Loucy (cell line): ENCODE measurements around the gene RAB26.

Experiments
- H2AFZ ChIP-seq: fragments of 200-600 bp; sonication (generic); 2 replicates; pipeline ENCODE4 v1.6.0; 2016; ENCODE audit warnings: antibody characterized with exemption, mild to moderate bottlenecking, low read length, moderate library complexity
- H3F3A ChIP-seq: fragments of 200-600 bp; 2 replicates; pipeline ENCODE4 v1.6.0; 2016; ENCODE audit warnings: antibody characterized with exemption, low read depth, mild to moderate bottlenecking
- H3K27me3 ChIP-seq: fragments of 200-600 bp; sonication (generic); 2 replicates; pipeline ENCODE4 v1.6.1; 2014; ENCODE audit warnings: low read length, mild to moderate bottlenecking; ENCODE audit not compliant: insufficient read depth, poor library complexity, severe bottlenecking
- H3K36me3 ChIP-seq: fragments of 200-600 bp; sonication (generic); 2 replicates; pipeline ENCODE4 v1.6.1; 2016; ENCODE audit warnings: low read length; ENCODE audit not compliant: insufficient read depth
- H3K4me1 ChIP-seq: fragments of 200-600 bp; sonication (generic); 2 replicates; pipeline ENCODE4 v1.5.1; 2014; ENCODE audit warnings: low read length, mild to moderate bottlenecking; ENCODE audit not compliant: insufficient read depth, poor library complexity, severe bottlenecking
- H3K4me2 ChIP-seq: fragments of 200-600 bp; sonication (generic); 2 replicates; pipeline ENCODE4 v1.6.0; 2014; ENCODE audit warnings: antibody characterized with exemption, low read length, low read depth, mild to moderate bottlenecking; ENCODE audit not compliant: poor library complexity, severe bottlenecking
- H3K4me3 ChIP-seq: fragments of 200-600 bp; sonication (generic); 2 replicates; pipeline ENCODE4 v1.5.1; 2014; ENCODE audit warnings: low read length, mild to moderate bottlenecking, mixed read lengths; ENCODE audit not compliant: poor library complexity, severe bottlenecking
- H3K79me2 ChIP-seq: fragments of 200-600 bp; sonication (generic); 2 replicates; pipeline ENCODE4 v1.6.1; 2014; ENCODE audit warnings: low read length; ENCODE audit not compliant: insufficient read depth
- H3K9ac ChIP-seq: fragments of 200-600 bp; sonication (generic); 2 replicates; pipeline ENCODE4 v1.6.0; 2014; ENCODE audit warnings: mild to moderate bottlenecking, low read depth, low read length, moderate library complexity; ENCODE audit not compliant: poor library complexity, severe bottlenecking
- H3K9me2 ChIP-seq: fragments of 200-600 bp; sonication (generic); replicated peaks from 2 replicates; pipeline ENCODE4 v1.6.1; 2016; ENCODE audit warnings: low read depth, low read length, mixed read lengths
- H3K9me3 ChIP-seq: fragments of 200-600 bp; sonication (generic); 2 replicates; pipeline ENCODE4 v1.6.1; 2014; ENCODE audit warnings: mild to moderate bottlenecking, antibody characterized with exemption, low read length, low read depth; ENCODE audit not compliant: insufficient read depth
- H4K20me1 ChIP-seq: fragments of 200-600 bp; sonication (generic); 2 replicates; pipeline ENCODE4 v1.6.0; 2014; ENCODE audit warnings: antibody characterized with exemption, low read length, mild to moderate bottlenecking; ENCODE audit not compliant: insufficient read depth, poor library complexity, severe bottlenecking
- EZH2phosphoT487 ChIP-seq: fragments of 200-600 bp; IDR thresholded peaks from 2 replicates; pipeline ENCODE4 v1.6.1; 2018; ENCODE audit warnings: antibody characterized with exemption, mild to moderate bottlenecking, moderate library complexity, borderline replicate concordance
- TF ChIP-seq, protein P1 (sequence below): fragments of 200-600 bp; sonication (generic); conservative IDR thresholded peaks from 2 replicates; pipeline ENCODE4 v1.5.1; 2014; ENCODE audit warnings: mild to moderate bottlenecking, antibody characterized with exemption, low read length

Gene RAB26

DNA sequence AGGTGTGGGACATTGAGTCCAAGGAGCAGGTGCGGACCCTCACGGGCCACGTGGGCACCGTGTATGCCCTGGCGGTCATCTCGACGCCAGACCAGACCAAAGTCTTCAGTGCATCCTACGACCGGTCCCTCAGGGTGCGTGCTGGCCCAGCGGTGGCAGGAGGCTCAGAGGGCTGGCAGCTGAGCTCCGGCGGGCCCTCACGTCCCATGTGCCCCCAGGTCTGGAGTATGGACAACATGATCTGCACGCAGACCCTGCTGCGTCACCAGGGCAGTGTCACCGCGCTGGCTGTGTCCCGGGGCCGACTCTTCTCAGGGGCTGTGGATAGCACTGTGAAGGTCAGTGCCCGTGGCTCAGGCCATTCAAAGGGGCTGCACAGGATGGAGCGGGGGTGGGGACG is 27.6 kb downstream of the RAB26 start:
- H3K9me2 ChIP-seq, result no peaks in the 10 kb centered on the region
- no peaks in the 10 kb centered on the region for H3F3A ChIP-seq
- H4K20me1 ChIP-seq, result no peaks in the 10 kb centered on the region
- no peaks in the 10 kb centered on the region for H3K27me3 ChIP-seq
- H3K4me1 ChIP-seq, result no peaks in the 10 kb centered on the region
- H3K36me3 ChIP-seq, result no peaks in the 10 kb centered on the region; the same call in 1 of the 2 replicates
- H2AFZ ChIP-seq, result no peak overlapping the region
- H3K4me3 ChIP-seq, result no peak overlapping the region
- TF ChIP-seq, protein P1, sequence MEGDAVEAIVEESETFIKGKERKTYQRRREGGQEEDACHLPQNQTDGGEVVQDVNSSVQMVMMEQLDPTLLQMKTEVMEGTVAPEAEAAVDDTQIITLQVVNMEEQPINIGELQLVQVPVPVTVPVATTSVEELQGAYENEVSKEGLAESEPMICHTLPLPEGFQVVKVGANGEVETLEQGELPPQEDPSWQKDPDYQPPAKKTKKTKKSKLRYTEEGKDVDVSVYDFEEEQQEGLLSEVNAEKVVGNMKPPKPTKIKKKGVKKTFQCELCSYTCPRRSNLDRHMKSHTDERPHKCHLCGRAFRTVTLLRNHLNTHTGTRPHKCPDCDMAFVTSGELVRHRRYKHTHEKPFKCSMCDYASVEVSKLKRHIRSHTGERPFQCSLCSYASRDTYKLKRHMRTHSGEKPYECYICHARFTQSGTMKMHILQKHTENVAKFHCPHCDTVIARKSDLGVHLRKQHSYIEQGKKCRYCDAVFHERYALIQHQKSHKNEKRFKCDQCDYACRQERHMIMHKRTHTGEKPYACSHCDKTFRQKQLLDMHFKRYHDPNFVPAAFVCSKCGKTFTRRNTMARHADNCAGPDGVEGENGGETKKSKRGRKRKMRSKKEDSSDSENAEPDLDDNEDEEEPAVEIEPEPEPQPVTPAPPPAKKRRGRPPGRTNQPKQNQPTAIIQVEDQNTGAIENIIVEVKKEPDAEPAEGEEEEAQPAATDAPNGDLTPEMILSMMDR, result no peak
- TF ChIP-seq EZH2phosphoT487, result no peak
- H3K4me2 ChIP-seq, result no peak overlapping the region
- H3K9ac ChIP-seq, result no peak overlapping the region
- no peaks in the 10 kb centered on the region for H3K9me3 ChIP-seq
- no peaks in the 10 kb centered on the region for H3K79me2 ChIP-seq

DNA sequence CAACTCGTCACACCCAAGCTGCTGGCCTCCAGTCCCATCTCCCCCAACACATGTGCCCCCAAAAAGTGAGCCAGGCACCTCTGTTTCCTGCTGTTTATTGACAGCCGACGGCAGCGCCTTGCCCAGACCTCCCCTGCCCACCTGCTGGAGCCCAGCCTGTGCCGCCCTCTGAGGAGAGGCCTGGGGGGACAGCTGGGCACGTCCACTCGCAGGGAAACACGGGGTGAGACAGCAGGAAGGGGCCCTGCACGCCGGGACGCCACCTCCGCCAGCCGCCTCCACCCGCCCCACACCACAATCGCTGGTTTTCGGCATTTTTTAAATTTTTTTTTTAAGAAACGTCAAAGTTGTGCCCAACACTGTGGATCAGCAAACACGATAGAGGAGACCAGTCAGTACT is 28.7 kb downstream of the RAB26 start:
- Histone ChIP-seq H3K4me1 (no peaks in the 10 kb centered on the region), H3K9ac (no peak overlapping the region), H3K79me2 (no peaks in the 10 kb centered on the region), H3F3A (no peaks in the 10 kb centered on the region), H3K36me3 (no peaks in the 10 kb centered on the region; the same call in 1 of the 2 replicates), H3K27me3 (no peaks in the 10 kb centered on the region), H2AFZ (no peak overlapping the region), H4K20me1 (no peaks in the 10 kb centered on the region), H3K4me2 (no peak overlapping the region), H3K9me2 (no peaks in the 10 kb centered on the region), H3K9me3 (no peaks in the 10 kb centered on the region), H3K4me3 (no peak overlapping the region)
- TF ChIP-seq, protein P1, result no peak
- no peak for TF ChIP-seq EZH2phosphoT487

DNA sequence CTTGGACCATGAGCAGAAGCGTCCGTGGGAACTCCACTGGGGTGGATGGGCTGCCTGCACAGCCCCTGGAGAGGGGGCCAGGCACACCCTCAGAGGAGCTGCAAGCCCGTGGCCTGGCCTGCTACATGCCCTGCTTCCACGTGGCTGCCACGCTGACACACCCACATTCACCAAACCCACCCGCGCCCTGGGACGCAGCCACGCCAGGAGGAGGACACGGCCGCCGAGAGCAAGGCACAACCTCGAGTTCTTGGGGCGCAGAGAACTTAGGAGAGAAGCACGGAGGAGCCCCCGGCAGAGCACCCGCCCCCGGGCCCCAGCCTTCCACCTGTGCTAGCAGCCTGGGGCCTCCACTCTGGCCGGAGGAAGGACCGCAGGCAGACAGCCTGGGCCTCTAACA is 29.1 kb downstream of the RAB26 start:
- no peaks in the 10 kb centered on the region for H4K20me1 ChIP-seq
- no peaks in the 10 kb centered on the region; the same call in 1 of the 2 replicates for H3K36me3 ChIP-seq
- no peaks in the 10 kb centered on the region for H3K9me2 ChIP-seq
- H3K27me3 ChIP-seq, result no peaks in the 10 kb centered on the region
- no peak overlapping the region for H3K9ac ChIP-seq
- no peaks in the 10 kb centered on the region for H3F3A ChIP-seq
- H3K79me2 ChIP-seq, result no peaks in the 10 kb centered on the region
- no peaks in the 10 kb centered on the region for H3K4me1 ChIP-seq
- no peak overlapping the region for H2AFZ ChIP-seq
- H3K4me3 ChIP-seq, result no peak overlapping the region
- H3K9me3 ChIP-seq, result no peaks in the 10 kb centered on the region
- no peak overlapping the region for H3K4me2 ChIP-seq
- no peak for TF ChIP-seq EZH2phosphoT487
- TF ChIP-seq, protein P1, result no peak
